Erythroblast (primary cell): ENCODE results near the gene ODR4.

Experiments
- GATA1 ChIP-seq: IDR thresholded peaks from 2 replicates; pipeline ENCODE4 v1.6.1; 2011; ENCODE audit warnings: low read depth, mild to moderate bottlenecking, control low read depth, low read length, moderate library complexity
- POLR2A ChIP-seq: IDR thresholded peaks from 2 replicates; pipeline ENCODE4 v1.6.1; 2011; ENCODE audit warnings: mild to moderate bottlenecking, low read length

DNA sequence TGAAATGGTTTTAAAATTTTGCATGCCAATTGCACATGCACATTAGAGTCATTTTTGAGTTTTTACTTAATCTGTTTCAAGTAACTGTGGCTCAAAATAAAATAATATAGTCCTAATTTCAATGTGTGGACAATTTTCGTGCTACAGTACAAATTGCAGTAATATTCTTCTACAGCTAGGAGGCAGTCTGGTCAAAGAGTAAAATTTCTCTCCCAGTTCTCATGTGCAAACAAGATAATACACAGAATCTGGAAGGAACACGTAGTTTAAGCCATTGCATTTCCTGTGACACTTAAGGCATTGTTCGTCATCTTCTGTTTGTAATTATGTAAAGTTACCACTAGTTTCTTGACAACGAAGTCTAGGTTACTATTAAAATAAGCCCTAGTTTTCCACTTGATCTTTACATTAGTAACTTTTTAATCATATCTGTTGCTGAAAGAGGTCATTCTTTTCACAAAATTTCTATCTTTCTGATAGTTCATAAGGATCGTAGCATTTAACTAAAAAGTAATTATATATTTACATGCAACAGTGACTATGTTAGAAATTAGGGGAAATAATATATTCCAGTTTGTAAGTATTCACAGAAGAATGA is 28.9 kb downstream of the ODR4 start:
- TF ChIP-seq POLR2A: no peak
- TF ChIP-seq GATA1: no peak
